Measurements from ENCODE around the gene C6orf62.
A peak's percentile ranks its signal among the peaks of the same experiment; 100 is the strongest.
"Not testable (repeated sequence)": the region's sequence is repeated elsewhere in the genome, so short reads cannot be mapped to it uniquely, and the experiment has no call there.

Gene C6orf62

GRCh38 chr6:24719125-24719971 is at the start of gene C6orf62:
C6orf62 (minus strand) TSS chr6:24719154; CDS start chr6:24718668, 486 bp downstream.
- Histone ChIP-seq H3K4me3 (ENCODE audit: low read depth, low read length) (peak within 1 kb of the TSS; percentile 98), H3K27ac (ENCODE audit: low read depth, low read length) (peak within 1 kb of the TSS; percentile 90), H2AFZ (ENCODE audit: low read length, unreplicated experiment) (no peak within 1 kb of the TSS), H3K36me3 (ENCODE audit: insufficient read depth, low read length) (peaks cover 45% of the 10 kb centered on the region), H3K27me3 (ENCODE audit: insufficient read depth, low read length) (no peaks in the 10 kb centered on the region), H3K79me2 (ENCODE audit: control insufficient read depth, insufficient read depth, low read length, unreplicated experiment) (peaks cover 64% of the 10 kb centered on the region), H3K4me1 (ENCODE audit: control insufficient read depth, insufficient read depth, low read length, unreplicated experiment) (peaks cover 26% of the 10 kb centered on the region)

GRCh38 chr6:24768361-24768760 is 49.4 kb upstream of the C6orf62 start:
- Histone ChIP-seq H3K4me3 (ENCODE audit: low read depth, low read length) (no peak overlapping the region), H3K27ac (ENCODE audit: low read depth, low read length) (no peak overlapping the region), H3K27me3 (ENCODE audit: insufficient read depth, low read length) (no peaks in the 10 kb centered on the region), H3K36me3 (ENCODE audit: insufficient read depth, low read length) (no peaks in the 10 kb centered on the region), H3K4me1 (ENCODE audit: control insufficient read depth, insufficient read depth, low read length, unreplicated experiment) (no peaks in the 10 kb centered on the region), H3K79me2 (ENCODE audit: control insufficient read depth, insufficient read depth, low read length, unreplicated experiment) (no peaks in the 10 kb centered on the region), H2AFZ (ENCODE audit: low read length, unreplicated experiment) (no peak overlapping the region)

GRCh38 chr6:24766680-24767462 is 47.9 kb upstream of the C6orf62 start:
- no peak overlapping the region for H3K4me3 ChIP-seq (ENCODE audit: low read depth, low read length)
- H3K79me2 ChIP-seq (ENCODE audit: control insufficient read depth, insufficient read depth, low read length, unreplicated experiment): no peaks in the 10 kb centered on the region
- peak overlapping the region; percentile 39 for H2AFZ ChIP-seq (ENCODE audit: low read length, unreplicated experiment)
- H3K27me3 ChIP-seq (ENCODE audit: insufficient read depth, low read length): no peaks in the 10 kb centered on the region
- no peaks in the 10 kb centered on the region for H3K4me1 ChIP-seq (ENCODE audit: control insufficient read depth, insufficient read depth, low read length, unreplicated experiment)
- no peaks in the 10 kb centered on the region for H3K36me3 ChIP-seq (ENCODE audit: insufficient read depth, low read length)
- no peak overlapping the region for H3K27ac ChIP-seq (ENCODE audit: low read depth, low read length)

GRCh38 chr6:24765968-24766367 is 47.0 kb upstream of the C6orf62 start:
- H3K4me3 ChIP-seq (ENCODE audit: low read depth, low read length); H3K27ac ChIP-seq (ENCODE audit: low read depth, low read length); H2AFZ ChIP-seq (ENCODE audit: low read length, unreplicated experiment); H3K79me2 ChIP-seq (ENCODE audit: control insufficient read depth, insufficient read depth, low read length, unreplicated experiment); H3K36me3 ChIP-seq (ENCODE audit: insufficient read depth, low read length); H3K27me3 ChIP-seq (ENCODE audit: insufficient read depth, low read length); H3K4me1 ChIP-seq (ENCODE audit: control insufficient read depth, insufficient read depth, low read length, unreplicated experiment): not testable (repeated sequence)

- not testable (repeated sequence) for H2AFZ ChIP-seq (ENCODE audit: low read length, unreplicated experiment); H3K79me2 ChIP-seq (ENCODE audit: control insufficient read depth, insufficient read depth, low read length, unreplicated experiment); H3K4me1 ChIP-seq (ENCODE audit: control insufficient read depth, insufficient read depth, low read length, unreplicated experiment); H3K36me3 ChIP-seq (ENCODE audit: insufficient read depth, low read length); H3K4me3 ChIP-seq (ENCODE audit: low read depth, low read length); H3K27me3 ChIP-seq (ENCODE audit: insufficient read depth, low read length); H3K27ac ChIP-seq (ENCODE audit: low read depth, low read length)
Measured at GRCh38 chr6:24764833-24765828, 46.2 kb upstream of the C6orf62 start.

GRCh38 chr6:24763578-24763977 is 44.6 kb upstream of the C6orf62 start:
- H3K79me2 ChIP-seq (ENCODE audit: control insufficient read depth, insufficient read depth, low read length, unreplicated experiment): no peaks in the 10 kb centered on the region
- H2AFZ ChIP-seq (ENCODE audit: low read length, unreplicated experiment): no peak overlapping the region
- no peaks in the 10 kb centered on the region for H3K36me3 ChIP-seq (ENCODE audit: insufficient read depth, low read length)
- no peak overlapping the region for H3K4me3 ChIP-seq (ENCODE audit: low read depth, low read length)
- H3K27me3 ChIP-seq (ENCODE audit: insufficient read depth, low read length): no peaks in the 10 kb centered on the region
- H3K4me1 ChIP-seq (ENCODE audit: control insufficient read depth, insufficient read depth, low read length, unreplicated experiment): no peaks in the 10 kb centered on the region
- H3K27ac ChIP-seq (ENCODE audit: low read depth, low read length): no peak overlapping the region

GRCh38 chr6:24761851-24762250 is 42.9 kb upstream of the C6orf62 start:
- Histone ChIP-seq H3K4me3 (ENCODE audit: low read depth, low read length) (no peak overlapping the region), H2AFZ (ENCODE audit: low read length, unreplicated experiment) (no peak overlapping the region), H3K27me3 (ENCODE audit: insufficient read depth, low read length) (no peaks in the 10 kb centered on the region), H3K27ac (ENCODE audit: low read depth, low read length) (no peak overlapping the region), H3K36me3 (ENCODE audit: insufficient read depth, low read length) (no peaks in the 10 kb centered on the region), H3K79me2 (ENCODE audit: control insufficient read depth, insufficient read depth, low read length, unreplicated experiment) (no peaks in the 10 kb centered on the region), H3K4me1 (ENCODE audit: control insufficient read depth, insufficient read depth, low read length, unreplicated experiment) (no peaks in the 10 kb centered on the region)

- H3K27me3 ChIP-seq (ENCODE audit: insufficient read depth, low read length): no peaks in the 10 kb centered on the region
- no peaks in the 10 kb centered on the region for H3K36me3 ChIP-seq (ENCODE audit: insufficient read depth, low read length)
- no peaks in the 10 kb centered on the region for H3K79me2 ChIP-seq (ENCODE audit: control insufficient read depth, insufficient read depth, low read length, unreplicated experiment)
- H3K4me1 ChIP-seq (ENCODE audit: control insufficient read depth, insufficient read depth, low read length, unreplicated experiment): no peaks in the 10 kb centered on the region
- H3K27ac ChIP-seq (ENCODE audit: low read depth, low read length): no peak overlapping the region
- H3K4me3 ChIP-seq (ENCODE audit: low read depth, low read length): no peak overlapping the region
- no peak overlapping the region for H2AFZ ChIP-seq (ENCODE audit: low read length, unreplicated experiment)
Measured at GRCh38 chr6:24761193-24761835, 42.4 kb upstream of the C6orf62 start.

- Histone ChIP-seq H3K4me1 (ENCODE audit: control insufficient read depth, insufficient read depth, low read length, unreplicated experiment) (peaks cover 3% of the 10 kb centered on the region), H3K27ac (ENCODE audit: low read depth, low read length) (no peak overlapping the region), H3K36me3 (ENCODE audit: insufficient read depth, low read length) (no peaks in the 10 kb centered on the region), H3K4me3 (ENCODE audit: low read depth, low read length) (no peak overlapping the region), H3K79me2 (ENCODE audit: control insufficient read depth, insufficient read depth, low read length, unreplicated experiment) (no peaks in the 10 kb centered on the region), H2AFZ (ENCODE audit: low read length, unreplicated experiment) (no peak overlapping the region), H3K27me3 (ENCODE audit: insufficient read depth, low read length) (no peaks in the 10 kb centered on the region)
Measured at GRCh38 chr6:24760210-24760609, 41.3 kb upstream of the C6orf62 start.

GRCh38 chr6:24759718-24760117 is 40.8 kb upstream of the C6orf62 start:
- Histone ChIP-seq H3K4me3 (ENCODE audit: low read depth, low read length) (no peak overlapping the region), H3K27ac (ENCODE audit: low read depth, low read length) (no peak overlapping the region), H3K27me3 (ENCODE audit: insufficient read depth, low read length) (no peaks in the 10 kb centered on the region)

More at GRCh38 chr6:24759718-24760117, 40.8 kb upstream of the C6orf62 start:
- Histone ChIP-seq H3K36me3 (ENCODE audit: insufficient read depth, low read length) (no peaks in the 10 kb centered on the region), H2AFZ (ENCODE audit: low read length, unreplicated experiment) (no peak overlapping the region), H3K79me2 (ENCODE audit: control insufficient read depth, insufficient read depth, low read length, unreplicated experiment) (no peaks in the 10 kb centered on the region), H3K4me1 (ENCODE audit: control insufficient read depth, insufficient read depth, low read length, unreplicated experiment) (peaks cover 6% of the 10 kb centered on the region)
